Endothelial cell of umbilical vein (primary cell): Measurements from ENCODE around the gene MCM8. TPM values are rescaled to one million over a fixed set of nuclear protein-coding genes. Genes with fewer than 3 reads are reported as not detected.

Experiments
- BruUV-seq: library from RNA; stranded (reverse); fragments of 400-500 nt; replicated peaks from 2 replicates; lab custom pipeline; 2021; lab: Mats Ljungman, UMichigan
- CTCF ChIA-PET: fragments of 300-600, 350-600 bp; sonication (Branson Sonifier 250); formaldehyde crosslinking; loops from one replicate; lab custom pipeline; 2021; ENCODE audit warnings: antibody characterized with exemption, inconsistent platforms; lab: Charles Lee
- POLR2A ChIA-PET: fragments of 300-600, 350-600 bp; sonication (Branson Sonifier 250); formaldehyde crosslinking; loops from one replicate; lab custom pipeline; 2021; ENCODE audit warnings: antibody characterized with exemption, inconsistent platforms; lab: Charles Lee
- DNase-seq: peaks from one replicate; pipeline ENCODE4 v3.0.0-alpha.2; 2011; ENCODE audit warnings: low read depth, low spot score
- FAIRE-seq: peaks from 2 replicates; lab custom pipeline; 2011; peaks lifted over from hg19 to GRCh38; lab: Jason Lieb, UNC
- H2AFZ ChIP-seq: 2 replicates; pipeline ENCODE4 v1.6.0; 2012; ENCODE audit warnings: low read depth, low read length, control low read depth, inconsistent platforms
- H3K27ac ChIP-seq: 2 replicates; pipeline ENCODE4 v1.5.1; 2011; ENCODE audit warnings: low read depth, mild to moderate bottlenecking, control low read depth, low read length, moderate library complexity; ENCODE audit not compliant: insufficient read depth
- H3K27me3 ChIP-seq, 2 experiments: 2 replicates each; pipeline versions ENCODE4 v1.6.0 to v1.6.1; 2011; ENCODE audit warnings: low read length in 2 of 2, mixed read lengths in 1 of 2; ENCODE audit not compliant: control insufficient read depth in 2 of 2, insufficient read depth in 2 of 2
- H3K36me3 ChIP-seq, 2 experiments: 2 replicates in 1 of 2; 3 replicates in 1 of 2; pipeline ENCODE4 v1.5.1; 2011; ENCODE audit warnings: low read length in 2 of 2, mild to moderate bottlenecking in 1 of 2, moderate library complexity in 1 of 2; ENCODE audit not compliant: control insufficient read depth in 2 of 2, insufficient read depth in 2 of 2; ENCODE audit errors: extremely low read depth in 1 of 2
- H3K4me1 ChIP-seq: 3 replicates; pipeline ENCODE4 v1.5.1; 2011; ENCODE audit warnings: mild to moderate bottlenecking, low read length; ENCODE audit not compliant: control insufficient read depth, insufficient read depth; ENCODE audit errors: extremely low read depth
- H3K4me2 ChIP-seq: 2 replicates; pipeline ENCODE4 v1.6.1; 2011; ENCODE audit warnings: low read length, control low read depth, mixed read lengths; ENCODE audit not compliant: insufficient read depth
- H3K4me3 ChIP-seq, 3 experiments: fragments of 200-600 bp in 1 of 3; sonication (generic), shearing (Covaris generic) in 1 of 3; replicated peaks in 1 of 3; 2 replicates each; pipeline ENCODE4 v1.5.1; 2011 to 2016; ENCODE audit warnings: control low read depth in 3 of 3, low read length in 3 of 3, mild to moderate bottlenecking in 2 of 3, inconsistent platforms in 1 of 3, low read depth in 1 of 3, moderate library complexity in 1 of 3; ENCODE audit not compliant: insufficient read depth in 1 of 3
- H3K79me2 ChIP-seq: 2 replicates; pipeline ENCODE4 v1.6.0; 2012; ENCODE audit warnings: low read length, inconsistent platforms; ENCODE audit not compliant: control insufficient read depth, insufficient read depth
- H3K9ac ChIP-seq: replicated peaks from 2 replicates; pipeline ENCODE3; 2011; ENCODE audit warnings: low read length, control low read depth; ENCODE audit not compliant: insufficient read depth; ENCODE audit errors: extremely low read depth
- H3K9me1 ChIP-seq: replicated peaks from 3 replicates; pipeline ENCODE4 v1.6.0; 2011; ENCODE audit warnings: mild to moderate bottlenecking, low read length; ENCODE audit not compliant: control insufficient read depth, insufficient read depth; ENCODE audit errors: extremely low read depth
- H3K9me3 ChIP-seq: replicated peaks from 2 replicates; pipeline ENCODE4 v1.5.1; 2012; ENCODE audit warnings: low read length, inconsistent platforms; ENCODE audit not compliant: control insufficient read depth, insufficient read depth
- H4K20me1 ChIP-seq: replicated peaks from 2 replicates; pipeline ENCODE3; 2011; ENCODE audit warnings: mild to moderate bottlenecking, low read length; ENCODE audit not compliant: control insufficient read depth, insufficient read depth; ENCODE audit errors: extremely low read depth
- EZH2 ChIP-seq: IDR thresholded peaks from 2 replicates; pipeline ENCODE4 v1.6.1; 2012; ENCODE audit warnings: borderline replicate concordance, low read depth, mild to moderate bottlenecking, moderate library complexity, low read length, inconsistent platforms; ENCODE audit not compliant: severe bottlenecking
- FOS ChIP-seq: IDR thresholded peaks from 2 replicates; pipeline ENCODE4 v1.6.1; 2011; ENCODE audit warnings: mild to moderate bottlenecking, low read length, moderate library complexity, borderline replicate concordance; ENCODE audit not compliant: insufficient read depth
- GATA2 ChIP-seq: IDR thresholded peaks from 2 replicates; pipeline ENCODE4 v1.7.0; 2011; ENCODE audit warnings: low read depth, mild to moderate bottlenecking, moderate library complexity, mixed read lengths, low read length; ENCODE audit not compliant: insufficient read length, insufficient read depth
- JUN ChIP-seq: IDR thresholded peaks from 2 replicates; pipeline ENCODE4 v1.6.1; 2011; ENCODE audit warnings: borderline replicate concordance, low read depth; ENCODE audit not compliant: insufficient read length, insufficient read depth
- MYC ChIP-seq: IDR thresholded peaks from one replicate; pipeline ENCODE4 v1.6.1; 2011; ENCODE audit warnings: mild to moderate bottlenecking, low read depth, low read length
- POLR2A ChIP-seq: IDR thresholded peaks from 2 replicates; pipeline ENCODE4 v1.6.1; 2012; ENCODE audit warnings: low read depth, mild to moderate bottlenecking, control low read depth, low read length
- POLR2AphosphoS5 ChIP-seq: IDR thresholded peaks from 2 replicates; pipeline ENCODE4 v1.6.1; 2012; ENCODE audit warnings: low read depth, mild to moderate bottlenecking, control low read depth, low read length, moderate library complexity; ENCODE audit not compliant: insufficient read depth
- dilution Hi-C: fragments of 300-500 bp; cut with MboI; formaldehyde crosslinking; loops from one replicate; pipeline ENCODE4 v1.15.0; 2019; ENCODE audit warnings: low sequenced_read_pairs; ENCODE audit not compliant: extremely low pct_ligation_motif_present
- intact Hi-C: fragments of 100-400 bp; cut with micrococcal nuclease; formaldehyde crosslinking; loops from one replicate; pipeline ENCODE4 v1.10.0; 2022
- polyA plus RNA-seq, 4 experiments: library from polyadenylated mRNA; depleted of rRNA in 3 of 4; stranded (reverse) in 3 of 4; unstranded in 1 of 4; fragments of >200 nt; gene quantifications; 2 replicates each; pipeline versions ENCODE4 v1.2.1 to v1.2.3, GENCODE V29; 2011 to 2012; ENCODE audit warnings: missing spikeins in 1 of 4
- total RNA-seq: library from RNA; stranded (reverse); gene quantifications from 2 replicates; pipeline ENCODE4 v1.2.3, GENCODE V29; 2021
- TF ChIP-seq, protein P1 (sequence below): IDR thresholded peaks from 2 replicates; pipeline ENCODE4 v1.6.1; 2011; ENCODE audit not compliant: insufficient read depth, insufficient read length
- TF ChIP-seq, protein P2 (sequence below), 2 donors: IDR thresholded peaks; 1 replicate in 1 of 2; 2 replicates in 1 of 2; pipeline ENCODE4 v1.5.1; 2011; ENCODE audit warnings: low read length in 2 of 2, mild to moderate bottlenecking in 2 of 2, moderate library complexity in 2 of 2, control low read depth in 1 of 2, inconsistent platforms in 1 of 2, low read depth in 1 of 2; ENCODE audit not compliant: insufficient read depth in 1 of 2; ENCODE audit errors: extremely low read depth in 1 of 2

Gene MCM8
- total and polyA plus RNA-seq, 2 donors (not counting 3 experiments of a cell fraction or from before 2014, with no cell fraction given): 2.9 to 14.4 TPM

DNA sequence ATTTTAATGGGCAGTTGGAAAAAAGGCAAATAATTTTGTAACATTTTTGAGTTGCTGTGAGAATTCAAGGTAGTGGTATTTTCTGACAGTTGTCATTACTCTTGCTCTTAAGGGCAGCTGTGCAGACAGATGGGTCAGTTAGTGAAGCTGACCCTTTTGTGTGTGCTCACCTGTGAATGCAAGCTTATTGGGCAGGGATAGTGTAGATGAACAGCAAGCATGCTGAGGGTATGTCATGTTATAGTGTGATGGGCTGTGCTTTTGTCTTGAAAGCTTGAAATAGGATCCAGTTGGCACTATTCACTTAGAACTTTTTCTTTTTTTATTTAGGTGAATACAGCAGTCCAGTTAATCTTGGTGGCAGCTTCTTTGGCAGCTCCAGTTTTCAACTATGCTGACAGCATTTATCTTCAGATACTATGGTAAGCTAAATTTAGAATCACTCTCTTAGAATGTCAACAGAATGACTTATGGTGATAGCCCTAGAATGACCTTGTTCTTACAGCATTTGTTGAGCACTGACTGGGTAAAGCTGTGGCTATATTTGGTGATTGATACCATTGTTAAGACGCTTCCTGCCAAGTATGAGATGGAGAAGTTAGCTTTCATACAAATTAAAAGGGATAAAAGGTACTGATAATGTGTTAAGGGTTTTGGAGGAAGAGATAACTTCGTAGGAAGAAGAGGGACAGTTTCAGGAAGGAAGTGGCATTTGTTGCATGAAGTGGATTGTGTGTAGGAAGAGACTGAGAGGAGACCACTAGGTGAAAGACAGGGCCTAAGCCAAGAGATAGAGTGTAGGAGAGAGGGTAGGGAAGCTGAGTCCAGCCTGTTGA, 83.9 kb downstream of the MCM8 start:
- peak; percentile 82 for DNase-seq
- POLR2A ChIA-PET: no interaction called here
- peak overlapping the region; percentile 31 for H3K4me2 ChIP-seq

DNA sequence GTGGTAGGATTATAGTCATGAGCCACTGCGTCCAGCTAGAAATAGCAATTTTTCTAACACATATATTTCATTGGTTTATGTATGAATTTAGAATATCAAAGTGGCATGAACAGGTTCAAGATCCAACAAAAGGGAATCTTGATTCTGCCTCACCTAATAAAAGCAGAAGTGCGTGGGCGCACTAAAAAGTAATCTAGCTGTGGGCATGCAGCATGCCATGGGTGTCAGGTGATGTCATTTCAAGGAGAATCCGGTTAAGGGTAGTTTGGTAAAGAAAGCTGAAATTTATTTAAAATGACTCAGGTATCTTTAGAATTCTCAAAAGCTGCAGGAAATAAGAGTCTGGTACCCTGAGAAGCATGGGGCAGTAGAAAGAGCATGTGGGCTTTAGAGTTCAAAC, 85.8 kb downstream of the MCM8 start:
- H3K36me3 ChIP-seq: peaks cover 10 to 14% of the 10 kb centered on the region in 2 experiments
- CTCF ChIA-PET: no interaction called here
- no peak overlapping the region for H3K4me2 ChIP-seq
- intact Hi-C loops (no loop called here), dilution Hi-C loops (no loop called here)
- no peaks in the 10 kb centered on the region for H3K9me1 ChIP-seq
- no TSS peak for BruUV-seq
- FAIRE-seq (no peak), DNase-seq (no peak)
- no peak overlapping the region for H2AFZ ChIP-seq
- H3K9me3 ChIP-seq: no peaks in the 10 kb centered on the region
- H4K20me1 ChIP-seq: no peaks in the 10 kb centered on the region
- TF ChIP-seq POLR2AphosphoS5 (no peak), FOS (no peak), MYC (no peak), EZH2 (no peak), POLR2A (no peak), GATA2 (no peak), JUN (no peak)
- TF ChIP-seq, protein P1, sequence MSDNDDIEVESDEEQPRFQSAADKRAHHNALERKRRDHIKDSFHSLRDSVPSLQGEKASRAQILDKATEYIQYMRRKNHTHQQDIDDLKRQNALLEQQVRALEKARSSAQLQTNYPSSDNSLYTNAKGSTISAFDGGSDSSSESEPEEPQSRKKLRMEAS: no peak
- TF ChIP-seq, protein P2, sequence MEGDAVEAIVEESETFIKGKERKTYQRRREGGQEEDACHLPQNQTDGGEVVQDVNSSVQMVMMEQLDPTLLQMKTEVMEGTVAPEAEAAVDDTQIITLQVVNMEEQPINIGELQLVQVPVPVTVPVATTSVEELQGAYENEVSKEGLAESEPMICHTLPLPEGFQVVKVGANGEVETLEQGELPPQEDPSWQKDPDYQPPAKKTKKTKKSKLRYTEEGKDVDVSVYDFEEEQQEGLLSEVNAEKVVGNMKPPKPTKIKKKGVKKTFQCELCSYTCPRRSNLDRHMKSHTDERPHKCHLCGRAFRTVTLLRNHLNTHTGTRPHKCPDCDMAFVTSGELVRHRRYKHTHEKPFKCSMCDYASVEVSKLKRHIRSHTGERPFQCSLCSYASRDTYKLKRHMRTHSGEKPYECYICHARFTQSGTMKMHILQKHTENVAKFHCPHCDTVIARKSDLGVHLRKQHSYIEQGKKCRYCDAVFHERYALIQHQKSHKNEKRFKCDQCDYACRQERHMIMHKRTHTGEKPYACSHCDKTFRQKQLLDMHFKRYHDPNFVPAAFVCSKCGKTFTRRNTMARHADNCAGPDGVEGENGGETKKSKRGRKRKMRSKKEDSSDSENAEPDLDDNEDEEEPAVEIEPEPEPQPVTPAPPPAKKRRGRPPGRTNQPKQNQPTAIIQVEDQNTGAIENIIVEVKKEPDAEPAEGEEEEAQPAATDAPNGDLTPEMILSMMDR (IDR thresholded peaks at IDR 0.05; ENCODE audit: extremely low read depth in 1 of 2, insufficient read depth in 1 of 2, low read depth in 1 of 2, low read length in 2 of 2): no peak
- POLR2A ChIA-PET: no interaction called here
- H3K79me2 ChIP-seq: no peaks in the 10 kb centered on the region
- no peak overlapping the region for H3K27ac ChIP-seq
- H3K4me1 ChIP-seq: peaks cover 15% of the 10 kb centered on the region
- no peak overlapping the region for H3K4me3 ChIP-seq
- H3K9ac ChIP-seq: no peak overlapping the region
- H3K27me3 ChIP-seq: no peaks in the 10 kb centered on the region

More for the DNA sequence above, 83.9 kb downstream of the MCM8 start:
- H3K9ac ChIP-seq: no peak overlapping the region
- no peak for FAIRE-seq
- dilution Hi-C loops (no loop called here), intact Hi-C loops (no loop called here)
- H3K4me3 ChIP-seq: no peak overlapping the region
- no peaks in the 10 kb centered on the region for H3K27me3 ChIP-seq
- no peak overlapping the region for H2AFZ ChIP-seq
- TF ChIP-seq FOS (no peak), JUN (peak; percentile 15)
- H3K4me1 ChIP-seq: peaks cover 15% of the 10 kb centered on the region
- no peaks in the 10 kb centered on the region for H3K9me3 ChIP-seq
- no peaks in the 10 kb centered on the region for H3K9me1 ChIP-seq
- BruUV-seq: no TSS peak
- H3K36me3 ChIP-seq: peaks cover 5 to 10% of the 10 kb centered on the region in 2 experiments
- CTCF ChIA-PET: interaction anchor here (0.7 to 1.8 kb wide), 5 partner anchors 10 to 504 kb away, joined by 3 to 4 read pairs (median 4); no protein-coding TSS in a partner anchor
- no peaks in the 10 kb centered on the region for H4K20me1 ChIP-seq
- H3K27ac ChIP-seq: peak overlapping the region; percentile 53
- H3K79me2 ChIP-seq: no peaks in the 10 kb centered on the region
